Rectal smooth muscle tissue (tissue), 1 donor: ENCODE data around the gene BLVRB.
"Not testable (repeated sequence)": the region's sequence is repeated elsewhere in the genome, so short reads cannot be mapped to it uniquely, and the experiment has no call there.

Source experiments
- H3K27ac ChIP-seq: one replicate; pipeline ENCODE4 v1.7.0; 2013; ENCODE audit warnings: low read depth, low read length, inconsistent platforms
- H3K27me3 ChIP-seq: one replicate; pipeline ENCODE4 v1.7.0; 2013; ENCODE audit warnings: low read length; ENCODE audit not compliant: control insufficient read depth, insufficient read depth
- H3K36me3 ChIP-seq: one replicate; pipeline ENCODE4 v1.7.0; 2013; ENCODE audit warnings: low read length; ENCODE audit not compliant: control insufficient read depth, insufficient read depth
- H3K4me1 ChIP-seq: one replicate; pipeline ENCODE4 v1.7.0; 2013; ENCODE audit warnings: low read length; ENCODE audit not compliant: control insufficient read depth, insufficient read depth
- H3K4me3 ChIP-seq: one replicate; pipeline ENCODE4 v1.7.0; 2013; ENCODE audit warnings: low read length
- H3K9ac ChIP-seq: one replicate; pipeline ENCODE4 v1.7.0; 2013; ENCODE audit warnings: low read length

BLVRB gene

GRCh38 chr19:40472516-40472915, 7.0 kb upstream of the BLVRB start:
- no peak overlapping the region for H3K27ac ChIP-seq
- no peaks in the 10 kb centered on the region for H3K4me1 ChIP-seq
- no peak overlapping the region for H3K9ac ChIP-seq
- no peaks in the 10 kb centered on the region for H3K36me3 ChIP-seq
- no peaks in the 10 kb centered on the region for H3K27me3 ChIP-seq
- H3K4me3 ChIP-seq, result no peak overlapping the region

- H3K9ac ChIP-seq, result no peak overlapping the region
- H3K4me3 ChIP-seq, result no peak overlapping the region
- H3K4me1 ChIP-seq, result peaks cover 6% of the 10 kb centered on the region
- no peaks in the 10 kb centered on the region for H3K27me3 ChIP-seq
- H3K27ac ChIP-seq, result no peak overlapping the region
- no peaks in the 10 kb centered on the region for H3K36me3 ChIP-seq
Observed at GRCh38 chr19:40471111-40471510, 5.6 kb upstream of the BLVRB start.

GRCh38 chr19:40469011-40469410, 3.5 kb upstream of the BLVRB start:
- no peaks in the 10 kb centered on the region for H3K27me3 ChIP-seq
- no peaks in the 10 kb centered on the region for H3K36me3 ChIP-seq
- no peak overlapping the region for H3K9ac ChIP-seq
- H3K4me3 ChIP-seq, result no peak overlapping the region
- peaks cover 12% of the 10 kb centered on the region for H3K4me1 ChIP-seq
- no peak overlapping the region for H3K27ac ChIP-seq

GRCh38 chr19:40466985-40467734, 1.6 kb upstream of the BLVRB start, which contains the start of gene SPTBN4:
Gene SPTBN4 (plus strand): TSS chr19:40467001. CDS start chr19:40472622, 5,621 bp downstream.
- Histone ChIP-seq H3K9ac (peak within 1 kb of the TSS; percentile 4), H3K36me3 (no peaks in the 10 kb centered on the region), H3K4me1 (peaks cover 12% of the 10 kb centered on the region), H3K4me3 (peak within 1 kb of the TSS; percentile 60), H3K27ac (peak within 1 kb of the TSS; percentile 25), H3K27me3 (no peaks in the 10 kb centered on the region)

- Histone ChIP-seq H3K27ac (peak overlapping the region; percentile 25), H3K36me3 (no peaks in the 10 kb centered on the region), H3K9ac (peak overlapping the region; percentile 4), H3K4me3 (peak overlapping the region; percentile 60), H3K27me3 (no peaks in the 10 kb centered on the region), H3K4me1 (peaks cover 12% of the 10 kb centered on the region)
Observed at GRCh38 chr19:40466219-40466984, 857 bp upstream of the BLVRB start.

GRCh38 chr19:40465025-40465556, 454 bp downstream of the BLVRB start:
- Histone ChIP-seq H3K4me3 (peak overlapping the region; percentile 84), H3K36me3 (no peaks in the 10 kb centered on the region), H3K4me1 (peaks cover 12% of the 10 kb centered on the region), H3K9ac (peak overlapping the region; percentile 70), H3K27ac (peak overlapping the region; percentile 85), H3K27me3 (no peaks in the 10 kb centered on the region)

- peak overlapping the region; percentile 85 for H3K27ac ChIP-seq
Observed at GRCh38 chr19:40464059-40465024, 1.2 kb downstream of the BLVRB start.

GRCh38 chr19:40463587-40464037, 1.9 kb downstream of the BLVRB start:
- H3K27ac ChIP-seq, H3K36me3 ChIP-seq, H3K9ac ChIP-seq, H3K27me3 ChIP-seq, H3K4me3 ChIP-seq: not testable (repeated sequence)
- H3K4me1 ChIP-seq, result peaks cover 12% of the 10 kb centered on the region

More at GRCh38 chr19:40464059-40465024, 1.2 kb downstream of the BLVRB start:
- no peaks in the 10 kb centered on the region for H3K36me3 ChIP-seq
- peaks cover 12% of the 10 kb centered on the region for H3K4me1 ChIP-seq
- no peaks in the 10 kb centered on the region for H3K27me3 ChIP-seq
- peak overlapping the region; percentile 84 for H3K4me3 ChIP-seq
- H3K9ac ChIP-seq, result no peak overlapping the region

- H3K27ac ChIP-seq, result no peak overlapping the region
- H3K4me3 ChIP-seq, result no peak overlapping the region
Observed at GRCh38 chr19:40461669-40462221, 3.8 kb downstream of the BLVRB start.

GRCh38 chr19:40460185-40460584, 5.4 kb downstream of the BLVRB start:
- no peaks in the 10 kb centered on the region for H3K27me3 ChIP-seq
- H3K4me3 ChIP-seq, result no peak overlapping the region
- no peak overlapping the region for H3K9ac ChIP-seq
- H3K36me3 ChIP-seq, result no peaks in the 10 kb centered on the region
- H3K4me1 ChIP-seq, result peaks cover 6% of the 10 kb centered on the region
- H3K27ac ChIP-seq, result no peak overlapping the region

More at GRCh38 chr19:40461669-40462221, 3.8 kb downstream of the BLVRB start:
- Histone ChIP-seq H3K4me1 (peaks cover 12% of the 10 kb centered on the region), H3K27me3 (no peaks in the 10 kb centered on the region), H3K9ac (no peak overlapping the region), H3K36me3 (no peaks in the 10 kb centered on the region)

- Histone ChIP-seq H3K27me3 (no peaks in the 10 kb centered on the region), H3K36me3 (no peaks in the 10 kb centered on the region), H3K4me1 (no peaks in the 10 kb centered on the region), H3K4me3 (no peak overlapping the region), H3K27ac (no peak overlapping the region), H3K9ac (no peak overlapping the region)
Observed at GRCh38 chr19:40458597-40458974, 7.0 kb downstream of the BLVRB start.
